ENCODE data around the gene CRYZ. TPM values are rescaled to one million over a fixed set of nuclear protein-coding genes. Genes with fewer than 3 reads are reported as not detected.

CRYZ gene
- total and polyA plus RNA-seq, 12 donors: 16.1 to 58.4 (median 39.8) TPM

DNA sequence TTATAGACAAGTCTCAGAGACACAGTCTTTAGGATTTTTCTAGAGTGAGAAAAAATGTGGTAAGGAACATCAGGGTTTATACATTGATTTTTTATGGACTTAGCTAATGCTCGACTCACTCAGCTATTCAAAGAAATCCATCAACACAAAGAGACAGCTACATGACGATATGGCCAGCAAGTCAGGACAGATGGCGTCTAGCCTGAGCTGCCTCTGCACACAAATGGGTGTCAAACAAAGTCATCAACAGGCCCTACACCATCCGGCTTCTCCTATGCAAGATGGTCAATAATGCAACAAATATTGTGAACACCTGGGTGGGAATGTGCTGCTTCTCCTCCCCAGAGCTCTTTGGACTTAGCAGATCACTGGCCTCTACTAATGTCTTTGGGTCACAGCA lies 45.9 kb downstream of the CRYZ start:
- no peaks in the 10 kb centered on the region for H3K36me3 ChIP-seq
- TF ChIP-seq, protein P1, sequence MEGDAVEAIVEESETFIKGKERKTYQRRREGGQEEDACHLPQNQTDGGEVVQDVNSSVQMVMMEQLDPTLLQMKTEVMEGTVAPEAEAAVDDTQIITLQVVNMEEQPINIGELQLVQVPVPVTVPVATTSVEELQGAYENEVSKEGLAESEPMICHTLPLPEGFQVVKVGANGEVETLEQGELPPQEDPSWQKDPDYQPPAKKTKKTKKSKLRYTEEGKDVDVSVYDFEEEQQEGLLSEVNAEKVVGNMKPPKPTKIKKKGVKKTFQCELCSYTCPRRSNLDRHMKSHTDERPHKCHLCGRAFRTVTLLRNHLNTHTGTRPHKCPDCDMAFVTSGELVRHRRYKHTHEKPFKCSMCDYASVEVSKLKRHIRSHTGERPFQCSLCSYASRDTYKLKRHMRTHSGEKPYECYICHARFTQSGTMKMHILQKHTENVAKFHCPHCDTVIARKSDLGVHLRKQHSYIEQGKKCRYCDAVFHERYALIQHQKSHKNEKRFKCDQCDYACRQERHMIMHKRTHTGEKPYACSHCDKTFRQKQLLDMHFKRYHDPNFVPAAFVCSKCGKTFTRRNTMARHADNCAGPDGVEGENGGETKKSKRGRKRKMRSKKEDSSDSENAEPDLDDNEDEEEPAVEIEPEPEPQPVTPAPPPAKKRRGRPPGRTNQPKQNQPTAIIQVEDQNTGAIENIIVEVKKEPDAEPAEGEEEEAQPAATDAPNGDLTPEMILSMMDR (IDR thresholded peaks at IDR 0.05): no peak
- ATAC-seq (no peak), DNase-seq (no peak)
- H3K9me3 ChIP-seq: no peaks in the 10 kb centered on the region
- peaks cover 0 to 7% (median 0%) of the 10 kb centered on the region in 7 donors for H3K27me3 ChIP-seq
- no peak overlapping the region for H3K27ac ChIP-seq
- H3K4me1 ChIP-seq: peaks cover 0 to 5% (median 0%) of the 10 kb centered on the region in 9 donors
- intact Hi-C loops (cut with DNase I): no loop called here
- WGBS, 2 donors: 84 to 92% methylated on average over 4 of the region's 4 CpGs
- no peak overlapping the region for H3K4me3 ChIP-seq

DNA sequence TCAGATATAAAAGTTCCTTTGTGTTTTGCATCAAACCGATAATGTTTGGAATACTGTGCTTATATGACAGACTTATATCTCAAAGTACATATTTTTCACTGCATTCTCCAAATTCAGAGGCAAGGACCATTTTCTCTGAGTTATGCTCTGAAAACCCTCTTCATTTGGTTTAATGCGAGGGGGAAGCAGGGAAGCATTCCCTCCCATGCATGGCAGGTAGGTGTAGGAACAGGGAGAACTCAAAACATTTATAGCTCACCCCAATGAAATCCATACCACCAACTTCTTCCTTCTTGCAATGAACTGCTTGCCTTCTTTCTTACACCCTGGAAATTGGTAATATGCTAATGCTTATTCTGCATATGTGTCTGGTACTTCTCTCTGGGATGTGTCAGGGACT lies 48.5 kb downstream of the CRYZ start:
- ATAC-seq (no peak), DNase-seq (no peak)
- Histone ChIP-seq H3K4me1 (no peaks in the 10 kb centered on the region), H3K36me3 (no peaks in the 10 kb centered on the region), H3K27ac (no peak overlapping the region), H3K9me3 (no peaks in the 10 kb centered on the region), H3K4me3 (no peak overlapping the region), H3K27me3 (peaks cover 0 to 7% (median 0%) of the 10 kb centered on the region in 7 donors)
- TF ChIP-seq, protein P1 (IDR thresholded peaks at IDR 0.05): no peak
- 94 to 96% methylated on average over 2 of the region's 2 CpGs for WGBS, 2 donors
- intact Hi-C loops (cut with DNase I): no loop called here

DNA sequence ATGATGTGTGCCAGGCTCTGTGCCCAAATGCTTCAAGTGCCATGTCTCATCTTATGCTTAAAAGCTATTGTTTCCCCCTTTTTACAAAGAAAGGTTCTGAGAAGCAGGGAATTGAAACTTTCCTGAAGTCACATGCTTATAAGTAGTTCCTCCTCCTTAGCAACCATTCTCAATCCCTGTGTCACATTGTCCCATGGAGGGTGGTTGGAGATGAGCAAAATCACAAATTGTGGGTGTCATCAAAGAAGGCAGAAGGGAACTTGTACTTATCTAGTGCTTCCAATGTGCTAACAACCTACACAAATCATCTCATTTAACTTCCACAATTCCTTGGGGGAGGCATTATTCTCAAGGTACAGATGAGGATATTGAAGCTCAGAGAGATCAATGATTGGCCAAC lies 49.2 kb downstream of the CRYZ start:
- Histone ChIP-seq H3K9me3 (no peaks in the 10 kb centered on the region), H3K27ac (no peak overlapping the region), H3K4me1 (no peaks in the 10 kb centered on the region), H3K27me3 (peaks cover 0 to 7% (median 0%) of the 10 kb centered on the region in 7 donors), H3K4me3 (no peak overlapping the region), H3K36me3 (no peaks in the 10 kb centered on the region)
- no peak for DNase-seq
- intact Hi-C loops (cut with DNase I): no loop called here
- ATAC-seq: no peak
- TF ChIP-seq, protein P1 (IDR thresholded peaks at IDR 0.05): no peak

DNA sequence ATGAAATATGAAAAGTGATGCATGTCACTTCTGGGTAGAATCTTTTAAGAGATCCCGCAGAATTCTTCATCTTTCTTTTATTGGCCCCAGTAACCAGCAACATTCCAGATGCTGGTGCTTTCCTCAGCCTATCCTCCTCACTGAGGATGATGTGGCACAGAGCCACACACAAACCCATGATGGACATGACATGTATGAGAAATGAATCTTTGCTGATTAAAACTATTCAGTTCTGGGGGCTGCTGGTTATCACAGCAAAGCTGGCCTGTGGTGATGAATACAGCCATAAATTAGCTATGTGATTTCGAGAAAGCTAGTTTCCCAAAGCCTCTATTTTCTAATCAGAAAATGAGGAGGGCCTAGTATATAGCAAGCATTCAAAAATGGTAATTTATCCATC lies 51.0 kb downstream of the CRYZ start:
- 92 to 93% methylated on average over 2 of the region's 2 CpGs for WGBS, 2 donors
- intact Hi-C loops (cut with DNase I): no loop called here
- no peak for DNase-seq
- Histone ChIP-seq H3K27me3 (peaks cover 0 to 7% (median 0%) of the 10 kb centered on the region in 7 donors), H3K4me3 (no peak overlapping the region), H3K36me3 (no peaks in the 10 kb centered on the region), H3K27ac (no peak overlapping the region), H3K4me1 (no peaks in the 10 kb centered on the region), H3K9me3 (no peaks in the 10 kb centered on the region)
- TF ChIP-seq, protein P1 (IDR thresholded peaks at IDR 0.05): no peak
- ATAC-seq: no peak

Data from heart right ventricle (tissue), 16 donors.